Colonic mucosa (tissue), 4 donors: ENCODE measurements around the gene FERMT3. TPM values are rescaled to one million over a fixed set of nuclear protein-coding genes. Genes with fewer than 3 reads are reported as not detected.

Experiments used
- DNase-seq: peaks from one replicate; pipeline ENCODE4 v3.0.0-alpha.2; 2020
- H3K27ac ChIP-seq: fragments of 200-600 bp; one replicate; pipeline ENCODE4 v1.8.0; 2021
- H3K27me3 ChIP-seq: fragments of 200-600 bp; one replicate; pipeline ENCODE4 v1.8.0; 2021
- H3K36me3 ChIP-seq: fragments of 200-600 bp; one replicate; pipeline ENCODE4 v1.8.0; 2021
- H3K4me1 ChIP-seq: fragments of 200-600 bp; one replicate; pipeline ENCODE4 v1.8.0; 2021; ENCODE audit warnings: mild to moderate bottlenecking
- H3K4me3 ChIP-seq: fragments of 200-600 bp; one replicate; pipeline ENCODE4 v1.8.0; 2021
- H3K9ac ChIP-seq, 2 donors: one replicate each; pipeline ENCODE4 v1.7.0; 2013; ENCODE audit warnings: control low read depth in 2 of 2, low read depth in 2 of 2, low read length in 2 of 2
- H3K9me3 ChIP-seq: fragments of 200-600 bp; one replicate; pipeline ENCODE4 v1.8.0; 2021
- intact Hi-C: fragments of 100-400 bp; cut with DNase I; formaldehyde crosslinking; loops from one replicate; pipeline ENCODE4 v1.14.1; 2022
- total RNA-seq, 2 donors: library from RNA; stranded (reverse); fragmentation: NEBNext Ultra II Directional in 1 of 2; extraction: Animal tissue kit (Norgen Biotek cat#: 25700) in 1 of 2; gene quantifications; one replicate each; pipeline ENCODE4 v1.2.1, GENCODE V29; 2021
- TF ChIP-seq, protein P1 (sequence below): fragments of 200-600 bp; IDR thresholded peaks from one replicate; pipeline ENCODE4 v1.8.0; 2022; ENCODE audit warnings: antibody characterized with exemption, mild to moderate bottlenecking
- donor health status: healthy.
- donor health status: DM: no; HTN: no; CAD: no.
- donor health status: DM: no; HTN: no; CAD: no.

Gene FERMT3
- total RNA-seq, 2 donors from 2014 or later, result 10.9 to 16.6 TPM

DNA sequence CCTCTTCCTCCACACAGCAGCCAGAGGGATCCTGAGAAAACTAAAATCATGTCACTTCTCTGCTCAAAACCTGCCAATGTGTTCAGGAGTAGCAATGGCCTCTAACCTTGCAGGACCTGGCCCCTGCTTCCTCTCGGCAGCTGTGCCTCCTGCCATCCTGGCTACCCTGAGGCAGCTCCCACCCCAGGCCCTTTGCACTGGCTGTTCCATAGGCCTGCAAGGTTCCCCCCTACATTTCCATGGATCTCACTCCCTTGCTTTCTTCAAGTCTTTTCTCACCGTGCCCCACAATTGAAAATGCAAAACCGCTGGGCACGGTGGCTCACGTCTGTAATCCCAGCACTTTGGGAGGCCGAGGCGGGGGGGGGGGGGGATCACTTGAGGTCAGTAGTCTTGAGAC, 22.6 kb upstream of the FERMT3 start:
- H3K9me3 ChIP-seq, result no peaks in the 10 kb centered on the region
- no peaks in the 10 kb centered on the region for H3K36me3 ChIP-seq
- H3K4me1 ChIP-seq, result no peaks in the 10 kb centered on the region
- H3K27ac ChIP-seq, result no peak overlapping the region
- no peaks in the 10 kb centered on the region for H3K27me3 ChIP-seq
- TF ChIP-seq, protein P1, sequence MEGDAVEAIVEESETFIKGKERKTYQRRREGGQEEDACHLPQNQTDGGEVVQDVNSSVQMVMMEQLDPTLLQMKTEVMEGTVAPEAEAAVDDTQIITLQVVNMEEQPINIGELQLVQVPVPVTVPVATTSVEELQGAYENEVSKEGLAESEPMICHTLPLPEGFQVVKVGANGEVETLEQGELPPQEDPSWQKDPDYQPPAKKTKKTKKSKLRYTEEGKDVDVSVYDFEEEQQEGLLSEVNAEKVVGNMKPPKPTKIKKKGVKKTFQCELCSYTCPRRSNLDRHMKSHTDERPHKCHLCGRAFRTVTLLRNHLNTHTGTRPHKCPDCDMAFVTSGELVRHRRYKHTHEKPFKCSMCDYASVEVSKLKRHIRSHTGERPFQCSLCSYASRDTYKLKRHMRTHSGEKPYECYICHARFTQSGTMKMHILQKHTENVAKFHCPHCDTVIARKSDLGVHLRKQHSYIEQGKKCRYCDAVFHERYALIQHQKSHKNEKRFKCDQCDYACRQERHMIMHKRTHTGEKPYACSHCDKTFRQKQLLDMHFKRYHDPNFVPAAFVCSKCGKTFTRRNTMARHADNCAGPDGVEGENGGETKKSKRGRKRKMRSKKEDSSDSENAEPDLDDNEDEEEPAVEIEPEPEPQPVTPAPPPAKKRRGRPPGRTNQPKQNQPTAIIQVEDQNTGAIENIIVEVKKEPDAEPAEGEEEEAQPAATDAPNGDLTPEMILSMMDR, result no peak
- intact Hi-C loops, result no loop called here
- H3K4me3 ChIP-seq, result no peak overlapping the region
- no peak for DNase-seq
- peak overlapping the region in 1 of 2 donors; percentile 27 for H3K9ac ChIP-seq

GRCh38 chr11:64185175-64185692, 21.3 kb upstream of the FERMT3 start:
- H3K4me3 ChIP-seq, result peak overlapping the region; percentile 51
- no peaks in the 10 kb centered on the region for H3K27me3 ChIP-seq
- no peaks in the 10 kb centered on the region for H3K9me3 ChIP-seq
- peak overlapping the region; percentile 77 to 89 for H3K9ac ChIP-seq
- DNase-seq, result peak; percentile 85
- no peaks in the 10 kb centered on the region for H3K4me1 ChIP-seq
- no peaks in the 10 kb centered on the region for H3K36me3 ChIP-seq
- H3K27ac ChIP-seq, result peak overlapping the region; percentile 88
- TF ChIP-seq, protein P1, result no peak
- intact Hi-C loops, result no loop called here

DNA sequence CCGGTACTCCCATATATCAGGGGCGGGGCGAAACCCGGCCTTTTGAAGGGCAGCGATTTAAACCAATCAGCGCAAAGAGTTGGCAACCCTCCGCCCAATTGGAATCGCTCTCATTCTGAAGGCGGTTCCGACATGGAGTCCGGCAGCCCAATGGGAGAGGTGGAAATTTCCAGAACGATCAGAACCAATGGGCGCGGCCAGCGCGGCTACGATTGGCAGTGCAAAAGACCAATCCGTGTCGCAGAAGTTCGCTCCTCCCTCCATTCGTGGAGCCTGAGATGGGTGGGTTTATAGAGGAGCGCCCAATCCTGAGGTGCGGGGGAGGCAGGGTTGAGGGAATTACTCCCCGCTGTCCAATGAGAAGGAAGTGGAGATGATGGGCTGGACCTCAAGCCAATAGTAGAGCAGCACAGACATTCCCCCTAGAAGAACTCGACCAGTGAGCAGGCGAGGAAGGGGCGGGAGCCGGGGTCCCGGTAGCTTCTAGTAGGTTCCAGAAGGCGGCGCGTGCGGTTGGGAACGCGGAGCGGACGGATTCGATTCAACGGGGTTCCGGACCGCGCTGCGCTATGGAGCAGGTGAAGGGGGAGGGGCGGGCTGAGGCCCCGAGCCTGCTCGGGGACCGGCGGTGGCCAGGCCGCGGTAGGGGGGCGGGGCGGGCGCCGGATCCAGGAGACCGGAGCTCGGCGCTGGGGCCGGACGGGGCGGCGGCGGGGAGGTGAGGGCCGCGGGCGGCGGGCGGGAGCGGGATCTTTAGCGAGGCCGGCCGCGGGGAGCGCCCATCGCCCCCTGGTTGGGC, 20.6 kb upstream of the FERMT3 start, which contains the start of gene STIP1:
Gene STIP1 (plus strand): TSS at position 479 of the 799 bp plus-strand sequence. CDS start 91 bp downstream, at position 570.
- DNase-seq, result peak; percentile 99
- H3K9ac ChIP-seq, result peak within 1 kb of the TSS; percentile 77 to 89
- peak within 1 kb of the TSS; percentile 51 for H3K4me3 ChIP-seq
- H3K4me1 ChIP-seq, result no peaks in the 10 kb centered on the region
- H3K9me3 ChIP-seq, result no peaks in the 10 kb centered on the region
- H3K27ac ChIP-seq, result peak within 1 kb of the TSS; percentile 88
- intact Hi-C loops, result no loop called here
- TF ChIP-seq, protein P1, result no peak
- H3K27me3 ChIP-seq, result no peaks in the 10 kb centered on the region
- no peaks in the 10 kb centered on the region for H3K36me3 ChIP-seq

DNA sequence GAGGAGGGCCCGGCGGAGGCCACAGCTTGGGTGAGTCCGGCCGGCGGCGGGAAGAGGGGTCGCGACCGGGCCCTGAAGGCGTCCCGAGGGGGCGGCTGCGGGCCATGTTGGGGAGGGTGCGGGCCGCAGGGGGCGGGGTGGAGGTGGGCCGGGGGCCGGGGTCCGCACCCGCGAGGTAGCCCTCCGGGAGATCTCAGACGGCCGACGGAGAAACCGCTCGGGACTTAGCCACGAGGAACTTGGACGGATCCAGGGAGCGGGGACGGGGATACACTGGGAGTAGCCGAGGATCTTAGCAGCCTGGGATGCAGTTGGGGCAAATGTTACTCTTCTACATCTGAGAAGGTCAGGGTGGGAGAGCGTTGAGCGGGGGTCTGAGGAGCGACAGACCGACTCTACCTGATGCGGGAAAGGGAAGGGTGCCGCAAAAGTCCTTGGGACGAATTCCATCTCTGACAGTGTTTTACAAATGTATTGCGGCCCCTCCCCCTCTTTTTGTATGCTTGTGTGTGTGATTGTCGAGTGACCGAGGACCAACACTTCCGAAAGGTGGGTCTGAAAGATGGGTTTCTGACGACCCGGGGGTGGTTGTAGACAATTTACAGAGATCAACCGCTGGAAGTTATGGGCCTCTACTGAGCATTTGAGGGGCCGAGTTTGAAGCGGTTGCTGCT, 19.9 kb upstream of the FERMT3 start:
- H3K9me3 ChIP-seq, result no peaks in the 10 kb centered on the region
- peak; percentile 60 for DNase-seq
- no peaks in the 10 kb centered on the region for H3K4me1 ChIP-seq
- TF ChIP-seq, protein P1, result no peak
- no peak overlapping the region for H3K27ac ChIP-seq
- no peak overlapping the region for H3K9ac ChIP-seq
- H3K27me3 ChIP-seq, result no peaks in the 10 kb centered on the region
- H3K4me3 ChIP-seq, result no peak overlapping the region
- intact Hi-C loops, result no loop called here
- H3K36me3 ChIP-seq, result no peaks in the 10 kb centered on the region

DNA sequence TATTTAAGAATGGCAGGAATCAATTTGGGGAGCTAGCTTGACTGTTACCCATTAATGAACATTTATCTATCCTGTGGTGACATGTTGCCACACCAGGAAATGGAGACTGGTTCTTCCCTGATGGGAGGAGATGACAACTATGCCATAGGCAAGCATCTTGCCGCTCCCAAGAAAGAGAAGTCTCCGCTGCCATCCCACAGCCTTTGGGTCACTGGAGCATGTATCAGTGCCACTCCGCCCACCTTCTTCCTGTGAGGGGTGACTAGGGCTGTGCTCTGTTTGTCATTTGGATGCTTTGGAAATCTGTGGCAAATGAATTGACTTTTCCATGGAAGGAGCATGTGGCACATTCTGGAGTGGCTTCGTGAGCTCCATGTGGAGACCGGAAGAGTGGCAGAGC, 14.1 kb upstream of the FERMT3 start:
- Histone ChIP-seq H3K9me3 (no peaks in the 10 kb centered on the region), H3K27me3 (no peaks in the 10 kb centered on the region), H3K4me3 (no peak overlapping the region), H3K4me1 (no peaks in the 10 kb centered on the region), H3K27ac (no peak overlapping the region), H3K36me3 (peaks cover 24% of the 10 kb centered on the region), H3K9ac (no peak overlapping the region)
- TF ChIP-seq, protein P1, result no peak
- intact Hi-C loops, result no loop called here
- no peak for DNase-seq
